Spleen (tissue), 11 donors: ENCODE measurements around the gene GYPE. TPM values are rescaled to one million over a fixed set of nuclear protein-coding genes. Genes with fewer than 3 reads are reported as not detected.
"Not testable (repeated sequence)": the region's sequence is repeated elsewhere in the genome, so short reads cannot be mapped to it uniquely, and the experiment has no call there.

ENCODE experiments used
- DNase-seq: peaks from one replicate; pipeline ENCODE4 v3.0.0-alpha.2; 2020
- H3K27ac ChIP-seq, 8 donors: fragments of 200-600 bp; sonication (generic) in 7 of 8; 1 replicate in 4 of 8; 2 replicates in 4 of 8; pipeline versions ENCODE4 v1.5.0 to v1.8.0; 2016 to 2021; ENCODE audit warnings: inconsistent platforms in 4 of 8, mild to moderate bottlenecking in 4 of 8, moderate library complexity in 1 of 8
- H3K27me3 ChIP-seq, 7 donors: fragments of 200-600 bp; sonication (generic) in 6 of 7; replicated peaks in 1 of 7; 1 replicate in 4 of 7; 2 replicates in 3 of 7; pipeline versions ENCODE4 v1.5.0 to v1.8.0; 2016 to 2021; ENCODE audit warnings: inconsistent platforms in 3 of 7, mild to moderate bottlenecking in 1 of 7
- H3K36me3 ChIP-seq, 6 donors: fragments of 200-600 bp; sonication (generic) in 5 of 6; 1 replicate in 4 of 6; 2 replicates in 2 of 6; pipeline versions ENCODE4 v1.5.0 to v1.8.0; 2016 to 2021; ENCODE audit warnings: inconsistent platforms in 2 of 6
- H3K4me1 ChIP-seq, 6 donors: fragments of 200-600 bp; sonication (generic) in 5 of 6; 1 replicate in 3 of 6; 2 replicates in 3 of 6; pipeline versions ENCODE4 v1.5.0 to v1.8.0; 2016 to 2021; ENCODE audit warnings: inconsistent platforms in 3 of 6
- H3K4me3 ChIP-seq, 8 donors: fragments of 200-600 bp; sonication (generic) in 7 of 8; 1 replicate in 4 of 8; 2 replicates in 4 of 8; pipeline versions ENCODE4 v1.5.0 to v1.8.0; 2016 to 2021; ENCODE audit warnings: inconsistent platforms in 4 of 8, mild to moderate bottlenecking in 4 of 8, moderate library complexity in 2 of 8
- H3K9me3 ChIP-seq, 8 donors: fragments of 200-600 bp; sonication (generic) in 7 of 8; 1 replicate in 4 of 8; 2 replicates in 4 of 8; pipeline versions ENCODE4 v1.5.0 to v1.8.0; 2016 to 2021; ENCODE audit warnings: inconsistent platforms in 4 of 8
- CTCF ChIP-seq, 11 experiments: fragments of 200-600 bp in 7 of 11; fragments of 450-650 bp in 4 of 11; sonication (generic) in 4 of 11; IDR thresholded peaks in 8 of 11; conservative IDR thresholded peaks in 3 of 11; 1 replicate in 7 of 11; 2 replicates in 4 of 11; pipeline versions ENCODE4 v1.4.0 to v1.8.0; 2016 to 2021; ENCODE audit warnings: antibody characterized with exemption in 11 of 11, inconsistent platforms in 4 of 11, mild to moderate bottlenecking in 1 of 11
- POLR2A ChIP-seq, 3 donors: fragments of 450-650 bp; IDR thresholded peaks; one replicate each; pipeline ENCODE4 v1.5.1; 2017; ENCODE audit warnings: antibody characterized with exemption in 3 of 3, mild to moderate bottlenecking in 1 of 3
- POLR2AphosphoS5 ChIP-seq, 3 donors: sonication (generic); formaldehyde crosslinking; IDR thresholded peaks; one replicate each; pipeline ENCODE4 v1.5.1; 2017; ENCODE audit warnings: antibody characterized with exemption in 3 of 3
- WGBS, 5 donors: extraction: QIAGEN DNeasy Blood & Tissue Kit in 3 of 5; methylation state at CpG; one replicate each; pipeline versions ENCODE4 v1.1.5 to v1.1.7; 2013 to 2018; 5-methylcytosine and 5-hydroxymethylcytosine counted together
- intact Hi-C: fragments of 100-400 bp; cut with DNase I; formaldehyde crosslinking; loops from one replicate; pipeline ENCODE4 v1.15.0; 2023; ENCODE audit warnings: low total_unique reads
- polyA plus RNA-seq, 3 donors: library from polyadenylated mRNA; stranded (reverse); fragments of 200-250 nt; gene quantifications; one replicate each; pipeline ENCODE4 v1.2.1, GENCODE V29; 2013
- total RNA-seq, 7 donors: library from RNA; depleted of rRNA in 3 of 7; stranded (reverse); fragments of >200 nt in 3 of 7; fragmentation: NEBNext Ultra II Directional in 4 of 7; extraction: Animal tissue kit (Norgen Biotek cat#: 25700) in 4 of 7; gene quantifications; one replicate each; pipeline versions ENCODE4 v1.1.0 to v1.2.1, GENCODE V29; 2016 to 2021
- donor health status: healthy with polysubstance abuse.
- donor health status: DM: no; HTN: no; CAD: no; lungs with moderate emphysema.
- donor health status: DM: no; HTN: no; CAD: no.
- donor health status: Bipolar disorder and iron deficiency.
- donor health status: healthy.
- donor health status: DM: no; HTN: no; CAD: no.
- donor health status: DM: yes; HTN: yes; CAD: no.

GYPE gene
- total and polyA plus RNA-seq, 10 donors: 3.5 to 10.3 (median 5.6) TPM

- H3K27ac ChIP-seq: no peak overlapping the region
- 72 to 82% (median 80%) methylated on average over 1 of the region's 1 CpG for WGBS, 5 donors
- H3K4me1 ChIP-seq: no peaks in the 10 kb centered on the region
- H3K4me3 ChIP-seq: no peak overlapping the region
- no peak for DNase-seq
- H3K9me3 ChIP-seq: no peaks in the 10 kb centered on the region
- no peaks in the 10 kb centered on the region for H3K36me3 ChIP-seq
- intact Hi-C loops: no loop called here
- TF ChIP-seq POLR2AphosphoS5 (IDR thresholded peaks at IDR 0.05) (no peak), POLR2A (IDR thresholded peaks at IDR 0.05) (no peak), CTCF (IDR thresholded peaks at IDR 0.05 in 8 of 11, conservative IDR thresholded peaks at IDR 0.05 in 3 of 11) (no peak)
- no peaks in the 10 kb centered on the region for H3K27me3 ChIP-seq
Measured at GRCh38 chr4:143858456-143858855, 46.9 kb downstream of the GYPE start.

GRCh38 chr4:143857391-143858336 is 47.7 kb downstream of the GYPE start:
- H3K36me3 ChIP-seq, H3K27ac ChIP-seq, H3K9me3 ChIP-seq, H3K4me1 ChIP-seq, DNase-seq, H3K4me3 ChIP-seq, intact Hi-C loops, H3K27me3 ChIP-seq: not testable (repeated sequence)
- WGBS, 5 donors: 70 to 87% (median 81%) methylated on average over 6 of the region's 6 CpGs

GRCh38 chr4:143856017-143856557 is 49.3 kb downstream of the GYPE start:
- intact Hi-C loops, H3K36me3 ChIP-seq, H3K27ac ChIP-seq, H3K9me3 ChIP-seq, H3K4me1 ChIP-seq, DNase-seq, H3K4me3 ChIP-seq, H3K27me3 ChIP-seq: not testable (repeated sequence)
- 53 to 62% (median 58%) methylated on average over 6 of the region's 6 CpGs for WGBS, 5 donors

GRCh38 chr4:143854645-143855044 is 50.7 kb downstream of the GYPE start:
- H3K9me3 ChIP-seq, intact Hi-C loops, DNase-seq, H3K4me1 ChIP-seq, H3K27me3 ChIP-seq, H3K27ac ChIP-seq, H3K36me3 ChIP-seq, H3K4me3 ChIP-seq: not testable (repeated sequence)
- 22 to 28% (median 27%) methylated on average over 4 of the region's 4 CpGs for WGBS, 5 donors

- intact Hi-C loops, H3K27ac ChIP-seq, H3K4me1 ChIP-seq, H3K36me3 ChIP-seq, DNase-seq, H3K9me3 ChIP-seq, H3K27me3 ChIP-seq, H3K4me3 ChIP-seq: not testable (repeated sequence)
- 71 to 91% (median 84%) methylated on average over 2 of the region's 2 CpGs for WGBS, 5 donors
Measured at GRCh38 chr4:143849296-143849695, 56.1 kb downstream of the GYPE start.

- H3K4me1 ChIP-seq, intact Hi-C loops, H3K27ac ChIP-seq, H3K4me3 ChIP-seq, H3K9me3 ChIP-seq, H3K27me3 ChIP-seq, H3K36me3 ChIP-seq, DNase-seq: not testable (repeated sequence)
- 72 to 100% (median 89%) methylated on average over 1 of the region's 1 CpG for WGBS, 5 donors
Measured at GRCh38 chr4:143843506-143843832, 61.9 kb downstream of the GYPE start.

GRCh38 chr4:143842624-143843505 is 62.5 kb downstream of the GYPE start:
- DNase-seq, intact Hi-C loops: not testable (repeated sequence)
- 66 to 77% (median 75%) methylated on average over 2 to 3 of the region's 3 CpGs for WGBS, 5 donors

GRCh38 chr4:143839413-143839812 is 65.9 kb downstream of the GYPE start:
- H3K4me3 ChIP-seq, DNase-seq, H3K27me3 ChIP-seq, intact Hi-C loops, H3K9me3 ChIP-seq, H3K36me3 ChIP-seq, H3K27ac ChIP-seq, H3K4me1 ChIP-seq: not testable (repeated sequence)
- WGBS, 5 donors: 75 to 88% (median 80%) methylated on average over 3 to 5 of the region's 7 CpGs

More at GRCh38 chr4:143842624-143843505, 62.5 kb downstream of the GYPE start:
- not testable (repeated sequence) for H3K27me3 ChIP-seq, H3K9me3 ChIP-seq, H3K36me3 ChIP-seq, H3K27ac ChIP-seq, H3K4me1 ChIP-seq, H3K4me3 ChIP-seq

- H3K27ac ChIP-seq, DNase-seq, H3K27me3 ChIP-seq, H3K4me3 ChIP-seq, H3K36me3 ChIP-seq, H3K4me1 ChIP-seq, intact Hi-C loops: not testable (repeated sequence)
- WGBS, 5 donors: 78 to 84% (median 80%) methylated on average over 4 of the region's 4 CpGs
- H3K9me3 ChIP-seq: peaks cover 0 to 29% (median 25%) of the 10 kb centered on the region in 8 donors
Measured at GRCh38 chr4:143834196-143834595, 71.2 kb downstream of the GYPE start.
